Kidney (tissue), 14 donors: ENCODE results near the gene SRPX2. TPM values are rescaled to one million over a fixed set of nuclear protein-coding genes. Genes with fewer than 3 reads are reported as not detected.

Experiments
- DNase-seq, 5 donors: peaks; one replicate each; pipeline ENCODE4 v3.0.0-alpha.2; 2013 to 2020
- FAIRE-seq: peaks from 2 replicates; lab custom pipeline; 2012; peaks lifted over from hg19 to GRCh38; lab: Jason Lieb, UNC
- H3K27ac ChIP-seq, 2 donors: one replicate each; pipeline ENCODE4 v1.7.0; 2013; ENCODE audit warnings: low read depth in 2 of 2, low read length in 2 of 2, inconsistent platforms in 1 of 2
- H3K27me3 ChIP-seq: one replicate; pipeline ENCODE4 v1.7.1; 2013; ENCODE audit warnings: low read length, inconsistent platforms; ENCODE audit not compliant: control insufficient read depth, insufficient read depth
- H3K36me3 ChIP-seq, 3 donors: one replicate each; pipeline versions ENCODE4 v1.7.0 to v1.7.1; 2013; ENCODE audit warnings: low read length in 3 of 3, control low read depth in 1 of 3, inconsistent platforms in 1 of 3; ENCODE audit not compliant: insufficient read depth in 3 of 3, control insufficient read depth in 2 of 3
- H3K4me1 ChIP-seq, 3 donors: one replicate each; pipeline versions ENCODE4 v1.7.0 to v1.7.1; 2013; ENCODE audit warnings: low read length in 3 of 3, inconsistent platforms in 1 of 3, low read depth in 1 of 3; ENCODE audit not compliant: control insufficient read depth in 2 of 3, insufficient read depth in 2 of 3
- H3K4me3 ChIP-seq, 3 donors: one replicate each; pipeline versions ENCODE4 v1.7.0 to v1.8.1; 2013; ENCODE audit warnings: low read length in 3 of 3, control low read depth in 1 of 3, inconsistent platforms in 1 of 3
- H3K9ac ChIP-seq, 3 donors: one replicate each; pipeline versions ENCODE4 v1.7.0 to v1.7.1; 2013; ENCODE audit warnings: low read length in 3 of 3, control low read depth in 1 of 3, inconsistent platforms in 1 of 3
- H3K9me3 ChIP-seq, 3 donors: one replicate each; pipeline versions ENCODE4 v1.7.0 to v1.7.1; 2013; ENCODE audit warnings: low read length in 3 of 3, control low read depth in 1 of 3, inconsistent platforms in 1 of 3; ENCODE audit not compliant: control insufficient read depth in 2 of 3, insufficient read depth in 1 of 3
- CTCF ChIP-seq: IDR thresholded peaks from 3 replicates; pipeline ENCODE4 v1.5.1; 2012; ENCODE audit warnings: mild to moderate bottlenecking, moderate library complexity, borderline replicate concordance; ENCODE audit not compliant: insufficient read depth; ENCODE audit errors: extremely low read depth
- intact Hi-C: fragments of 100-400 bp; cut with DNase I; formaldehyde crosslinking; loops from one replicate; pipeline ENCODE4 v1.11.1; 2022
- polyA plus RNA-seq: library from polyadenylated mRNA; stranded (reverse); fragments of 350-450 nt; fragmentation: Illumina TruSeq; extraction: RNeasy Lipid Tissue Mini Kit (QIAGEN cat#74804); gene quantifications from one replicate; pipeline ENCODE4 v1.2.3, GENCODE V29; 2014; ENCODE audit warnings: low read depth, low replicate concordance; ENCODE audit not compliant: insufficient read depth
- total RNA-seq: library from RNA; stranded (reverse); fragmentation: NEBNext Ultra II Directional; extraction: Animal tissue kit (Norgen Biotek cat#: 25700); gene quantifications from one replicate; pipeline ENCODE4 v1.2.1, GENCODE V29; 2021
- donor health status: control.
- donor health status: control.
- donor health status: control.
- donor health status: control.
- donor health status: control.
- donor health status: DM: yes; HTN: yes; CAD: no.
- donor health status: Normal renal cell carcinoma (clear cell type).

The SRPX2 gene
- total and polyA plus RNA-seq, 2 donors from 2014 or later, result 3.2 to 4.5 TPM

- TF ChIP-seq CTCF, result no peak
- no peak overlapping the region for H3K4me3 ChIP-seq
- no peaks in the 10 kb centered on the region for H3K36me3 ChIP-seq
- H3K9ac ChIP-seq, result no peak overlapping the region
- intact Hi-C loops, result no loop called here
- H3K4me1 ChIP-seq, result no peaks in the 10 kb centered on the region
- no peaks in the 10 kb centered on the region for H3K9me3 ChIP-seq
- no peak overlapping the region for H3K27ac ChIP-seq
- FAIRE-seq (no peak), DNase-seq (no peak)
- no peaks in the 10 kb centered on the region for H3K27me3 ChIP-seq
Measured at GRCh38 chrX:100663642-100664041, 19.6 kb downstream of the SRPX2 start.

GRCh38 chrX:100672966-100673365, 29.0 kb downstream of the SRPX2 start:
- H3K4me3 ChIP-seq, result no peak overlapping the region
- TF ChIP-seq CTCF, result no peak
- no peak overlapping the region for H3K9ac ChIP-seq
- no peak for DNase-seq
- peaks cover 5% of the 10 kb centered on the region for H3K27me3 ChIP-seq
- no peaks in the 10 kb centered on the region for H3K9me3 ChIP-seq
- intact Hi-C loops, result no loop called here
- no peak for FAIRE-seq
- H3K4me1 ChIP-seq, result no peaks in the 10 kb centered on the region
- H3K27ac ChIP-seq, result no peak overlapping the region
- peaks cover 0 to 4% (median 0%) of the 10 kb centered on the region in 3 donors for H3K36me3 ChIP-seq

- no peak for DNase-seq
- no peak for FAIRE-seq
Measured at GRCh38 chrX:100673397-100673953, 29.5 kb downstream of the SRPX2 start.

More at GRCh38 chrX:100673397-100673953, 29.5 kb downstream of the SRPX2 start:
- no peak for TF ChIP-seq CTCF
- intact Hi-C loops, result no loop called here
- peaks cover 0 to 5% (median 0%) of the 10 kb centered on the region in 3 donors for H3K36me3 ChIP-seq
- H3K4me1 ChIP-seq, result no peaks in the 10 kb centered on the region
- no peak overlapping the region for H3K27ac ChIP-seq
- no peak overlapping the region for H3K9ac ChIP-seq
- no peaks in the 10 kb centered on the region for H3K9me3 ChIP-seq
- no peak overlapping the region for H3K4me3 ChIP-seq
- H3K27me3 ChIP-seq, result peaks cover 5% of the 10 kb centered on the region
